ENCODE measurements around the gene ACIN1. TPM values are rescaled to one million over a fixed set of nuclear protein-coding genes. Genes with fewer than 3 reads are reported as not detected.
A peak's percentile ranks its signal among the peaks of the same experiment; 100 is the strongest.

ACIN1 gene
- total and polyA plus RNA-seq, 9 of the 15 experiments (the other 6 are each of a cell fraction or from before 2014, with no cell fraction given): 5.0 to 196 (median 129) TPM

GRCh38 chr14:23047751-23048693 is 46.9 kb downstream of the ACIN1 start (continued):
- TF ChIP-seq, protein P1, sequence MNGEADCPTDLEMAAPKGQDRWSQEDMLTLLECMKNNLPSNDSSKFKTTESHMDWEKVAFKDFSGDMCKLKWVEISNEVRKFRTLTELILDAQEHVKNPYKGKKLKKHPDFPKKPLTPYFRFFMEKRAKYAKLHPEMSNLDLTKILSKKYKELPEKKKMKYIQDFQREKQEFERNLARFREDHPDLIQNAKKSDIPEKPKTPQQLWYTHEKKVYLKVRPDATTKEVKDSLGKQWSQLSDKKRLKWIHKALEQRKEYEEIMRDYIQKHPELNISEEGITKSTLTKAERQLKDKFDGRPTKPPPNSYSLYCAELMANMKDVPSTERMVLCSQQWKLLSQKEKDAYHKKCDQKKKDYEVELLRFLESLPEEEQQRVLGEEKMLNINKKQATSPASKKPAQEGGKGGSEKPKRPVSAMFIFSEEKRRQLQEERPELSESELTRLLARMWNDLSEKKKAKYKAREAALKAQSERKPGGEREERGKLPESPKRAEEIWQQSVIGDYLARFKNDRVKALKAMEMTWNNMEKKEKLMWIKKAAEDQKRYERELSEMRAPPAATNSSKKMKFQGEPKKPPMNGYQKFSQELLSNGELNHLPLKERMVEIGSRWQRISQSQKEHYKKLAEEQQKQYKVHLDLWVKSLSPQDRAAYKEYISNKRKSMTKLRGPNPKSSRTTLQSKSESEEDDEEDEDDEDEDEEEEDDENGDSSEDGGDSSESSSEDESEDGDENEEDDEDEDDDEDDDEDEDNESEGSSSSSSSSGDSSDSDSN (IDR thresholded peaks at IDR 0.05; ENCODE audit: borderline replicate concordance in 1 of 2, low read depth in 2 of 2, low read length in 2 of 2): no peak
- TF ChIP-seq, protein P2, sequence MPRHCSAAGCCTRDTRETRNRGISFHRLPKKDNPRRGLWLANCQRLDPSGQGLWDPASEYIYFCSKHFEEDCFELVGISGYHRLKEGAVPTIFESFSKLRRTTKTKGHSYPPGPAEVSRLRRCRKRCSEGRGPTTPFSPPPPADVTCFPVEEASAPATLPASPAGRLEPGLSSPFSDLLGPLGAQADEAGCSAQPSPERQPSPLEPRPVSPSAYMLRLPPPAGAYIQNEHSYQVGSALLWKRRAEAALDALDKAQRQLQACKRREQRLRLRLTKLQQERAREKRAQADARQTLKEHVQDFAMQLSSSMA (CRISPR knock-in tag; IDR thresholded peaks at IDR 0.05): no peak

GRCh38 chr14:23047034-23047634 is 47.8 kb downstream of the ACIN1 start:
- no peak for TF ChIP-seq ZNF76 (CRISPR knock-in tag; IDR thresholded peaks at IDR 0.05; ENCODE audit: borderline replicate concordance)
- TF ChIP-seq CTCF (IDR thresholded peaks at IDR 0.05 in 2 of 3, conservative IDR thresholded peaks at IDR 0.05 in 1 of 3; ENCODE audit: insufficient read depth in 2 of 3, low read depth in 1 of 3, low read length in 3 of 3): no peak
- no peaks in the 10 kb centered on the region for H3K9me3 ChIP-seq (replicated peaks; ENCODE audit: control insufficient read depth, insufficient read depth, low read depth, low read length)
- H3K9me1 ChIP-seq (ENCODE audit: control insufficient read depth, insufficient read depth, low read length): no peaks in the 10 kb centered on the region
- peaks cover 3% of the 10 kb centered on the region; the same call in 1 of the 3 replicates for H3K36me3 ChIP-seq (ENCODE audit: control insufficient read depth, insufficient read depth, low read length)
- H3K9ac ChIP-seq (ENCODE audit: insufficient read depth in 1 of 2, low read depth in 2 of 2, low read length in 2 of 2): 0 out of 4 replicates have a peak overlapping the region, but pooled peaks of 1 of the 2 experiments have one; percentile 15
- no peak overlapping the region for H3K4me3 ChIP-seq
- 52% methylated on average over 6 of the region's 6 CpGs for WGBS (ENCODE audit: insufficient coverage, low coverage, missing lambda C conversion rate)
- ATAC-seq (no peak), DNase-seq (ENCODE audit: extremely low read depth in 1 of 4, low spot score in 3 of 4) (no peak), FAIRE-seq (no peak)
- no peak overlapping the region for H3K4me2 ChIP-seq (ENCODE audit: insufficient read depth, low read length)
- H4K20me1 ChIP-seq (replicated peaks; ENCODE audit: control insufficient read depth, insufficient read depth, low read length): no peaks in the 10 kb centered on the region
- ChIA-PET POLR2A (interaction anchor here (0.6 kb wide), 1 partner anchor 13 kb away, joined by 5 read pairs; the partner anchor contains the start of gene PSMB5), CTCF (ENCODE audit: low intra/inter-chr PET ratio) (no interaction called here)
- in situ Hi-C loops (cut with MboI) (no loop called here), intact Hi-C loops (cut with micrococcal nuclease) (no loop called here)
- H3K27ac ChIP-seq (ENCODE audit: extremely low read depth, low read depth, low read length): no peak overlapping the region
- no peak overlapping the region for H2AFZ ChIP-seq (ENCODE audit: low read depth, low read length)
- H3K4me1 ChIP-seq (replicated peaks in 1 of 2; ENCODE audit: control insufficient read depth in 2 of 2, insufficient read depth in 2 of 2, low read length in 2 of 2): peaks cover 15 to 33% of the 10 kb centered on the region in 2 experiments
- H3K27me3 ChIP-seq (ENCODE audit: control insufficient read depth in 2 of 2, insufficient read depth in 2 of 2, low read length in 2 of 2): no peaks in the 10 kb centered on the region
- BruUV-seq (replicated peaks): no TSS peak
- H3K79me2 ChIP-seq (ENCODE audit: control insufficient read depth, insufficient read depth, low read length): no peaks in the 10 kb centered on the region

All from K562 (cell line).